AG09309 (cell line): ENCODE data around the gene ATF7IP.
"Not testable (repeated sequence)": the region's sequence is repeated elsewhere in the genome, so short reads cannot be mapped to it uniquely, and the experiment has no call there.

Experiments used
- DNase-seq: peaks from one replicate; pipeline ENCODE4 v3.0.0-alpha.2; 2010; ENCODE audit warnings: low read depth
- H3K4me3 ChIP-seq: 2 replicates; pipeline ENCODE4 v1.5.1; 2011; ENCODE audit warnings: mild to moderate bottlenecking, low read depth, low read length, moderate library complexity; ENCODE audit not compliant: control insufficient read depth
- TF ChIP-seq, protein P1 (sequence below): IDR thresholded peaks from 2 replicates; pipeline ENCODE4 v1.5.1; 2011; ENCODE audit warnings: mild to moderate bottlenecking, low read depth, low read length, inconsistent platforms; ENCODE audit not compliant: insufficient read depth, control insufficient read depth; ENCODE audit errors: missing control alignments

Gene ATF7IP

DNA sequence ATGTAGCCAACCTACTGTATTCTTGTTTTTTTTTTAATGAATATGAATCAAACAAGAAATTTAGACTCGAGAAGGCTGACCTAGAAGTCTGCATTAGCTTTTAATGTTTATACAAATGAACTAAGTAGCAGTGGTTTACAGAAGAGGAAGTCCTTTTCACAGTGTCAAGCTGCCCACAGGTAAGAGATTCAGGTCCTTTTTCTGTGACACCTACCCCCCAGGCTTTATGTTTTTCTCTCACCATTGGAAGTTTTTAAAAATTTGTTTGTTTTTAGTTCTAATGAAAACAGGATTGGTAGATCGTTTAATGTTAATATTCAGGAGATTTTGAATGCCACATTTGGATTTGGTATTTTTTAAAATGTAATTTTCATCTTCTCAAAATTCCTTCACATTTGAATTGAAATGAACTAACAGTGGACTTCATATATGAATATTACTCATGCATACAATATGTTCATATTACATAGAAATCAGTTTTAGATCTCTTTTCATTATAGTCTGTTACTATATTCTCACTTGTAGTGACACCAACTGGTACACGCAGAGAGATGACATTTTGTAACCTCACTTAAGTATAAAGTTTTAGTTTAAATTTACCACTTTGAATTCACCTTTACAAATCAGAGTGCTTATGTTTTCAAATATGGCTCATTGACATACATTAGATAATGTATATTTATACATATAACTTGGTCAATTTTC is 29.7 kb downstream of the ATF7IP start:
- TF ChIP-seq, protein P1, sequence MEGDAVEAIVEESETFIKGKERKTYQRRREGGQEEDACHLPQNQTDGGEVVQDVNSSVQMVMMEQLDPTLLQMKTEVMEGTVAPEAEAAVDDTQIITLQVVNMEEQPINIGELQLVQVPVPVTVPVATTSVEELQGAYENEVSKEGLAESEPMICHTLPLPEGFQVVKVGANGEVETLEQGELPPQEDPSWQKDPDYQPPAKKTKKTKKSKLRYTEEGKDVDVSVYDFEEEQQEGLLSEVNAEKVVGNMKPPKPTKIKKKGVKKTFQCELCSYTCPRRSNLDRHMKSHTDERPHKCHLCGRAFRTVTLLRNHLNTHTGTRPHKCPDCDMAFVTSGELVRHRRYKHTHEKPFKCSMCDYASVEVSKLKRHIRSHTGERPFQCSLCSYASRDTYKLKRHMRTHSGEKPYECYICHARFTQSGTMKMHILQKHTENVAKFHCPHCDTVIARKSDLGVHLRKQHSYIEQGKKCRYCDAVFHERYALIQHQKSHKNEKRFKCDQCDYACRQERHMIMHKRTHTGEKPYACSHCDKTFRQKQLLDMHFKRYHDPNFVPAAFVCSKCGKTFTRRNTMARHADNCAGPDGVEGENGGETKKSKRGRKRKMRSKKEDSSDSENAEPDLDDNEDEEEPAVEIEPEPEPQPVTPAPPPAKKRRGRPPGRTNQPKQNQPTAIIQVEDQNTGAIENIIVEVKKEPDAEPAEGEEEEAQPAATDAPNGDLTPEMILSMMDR = no peak
- DNase-seq = no peak
- no peak overlapping the region for H3K4me3 ChIP-seq

DNA sequence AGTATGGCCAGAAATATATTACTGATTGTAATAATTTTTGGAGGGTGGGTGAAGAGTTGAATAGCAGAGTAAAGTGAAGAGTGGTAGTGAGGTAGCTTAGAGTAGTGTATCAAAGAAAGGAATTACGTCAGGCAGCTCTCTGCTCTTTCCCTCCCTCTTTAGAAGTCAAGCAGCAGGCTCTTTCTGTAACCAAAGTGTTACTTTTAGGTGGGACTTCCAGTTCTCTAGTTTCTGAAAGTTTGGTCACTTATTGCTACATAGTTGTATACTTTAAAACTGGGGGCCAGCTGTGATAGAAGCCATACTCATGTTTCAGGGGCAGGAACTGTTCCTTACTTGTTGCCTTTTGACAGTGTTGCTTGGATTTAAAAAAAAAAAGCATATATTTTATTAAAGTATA is 30.6 kb downstream of the ATF7IP start:
- no peak overlapping the region for H3K4me3 ChIP-seq
- DNase-seq = no peak
- TF ChIP-seq, protein P1 = no peak

DNA sequence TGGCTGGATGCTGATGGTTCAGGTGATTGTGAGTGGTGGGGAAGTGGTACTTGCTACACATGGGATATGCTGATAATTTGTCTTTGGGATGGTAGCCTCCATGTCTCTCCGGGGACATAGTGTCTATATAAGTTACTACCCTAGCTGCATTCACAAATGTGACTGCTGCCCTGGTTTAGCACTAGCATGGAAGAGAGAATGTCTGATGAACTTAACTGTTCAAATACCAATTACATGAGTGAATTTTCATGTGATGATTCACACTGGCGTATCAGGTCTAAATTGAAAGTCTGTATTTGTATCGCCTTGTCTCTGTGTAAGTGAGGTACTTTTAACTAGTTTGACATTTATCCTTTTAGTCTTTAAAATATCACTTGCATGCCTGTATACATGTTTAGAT is 34.4 kb downstream of the ATF7IP start:
- TF ChIP-seq, protein P1 = no peak
- no peak for DNase-seq
- no peak overlapping the region for H3K4me3 ChIP-seq

DNA sequence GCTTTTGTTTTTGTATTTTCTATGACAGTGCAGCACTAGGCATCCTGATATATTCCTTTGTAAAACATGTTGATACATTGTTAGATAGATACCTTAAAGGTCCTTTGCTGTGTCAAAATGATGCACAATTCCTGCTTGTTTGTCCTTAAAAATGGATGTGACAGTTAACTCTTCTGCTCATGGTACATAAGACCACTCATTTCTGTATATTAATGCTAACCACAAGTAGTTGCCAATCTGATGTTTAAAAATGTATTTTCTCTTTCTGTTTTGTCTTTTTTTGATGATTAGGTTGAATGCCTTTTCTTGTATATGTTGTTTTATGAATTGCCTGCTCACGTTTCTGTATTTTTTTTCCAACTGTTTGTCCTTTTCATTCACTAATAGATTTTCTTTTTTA is 35.1 kb downstream of the ATF7IP start:
- H3K4me3 ChIP-seq = no peak overlapping the region
- no peak for DNase-seq
- TF ChIP-seq, protein P1 = no peak

DNA sequence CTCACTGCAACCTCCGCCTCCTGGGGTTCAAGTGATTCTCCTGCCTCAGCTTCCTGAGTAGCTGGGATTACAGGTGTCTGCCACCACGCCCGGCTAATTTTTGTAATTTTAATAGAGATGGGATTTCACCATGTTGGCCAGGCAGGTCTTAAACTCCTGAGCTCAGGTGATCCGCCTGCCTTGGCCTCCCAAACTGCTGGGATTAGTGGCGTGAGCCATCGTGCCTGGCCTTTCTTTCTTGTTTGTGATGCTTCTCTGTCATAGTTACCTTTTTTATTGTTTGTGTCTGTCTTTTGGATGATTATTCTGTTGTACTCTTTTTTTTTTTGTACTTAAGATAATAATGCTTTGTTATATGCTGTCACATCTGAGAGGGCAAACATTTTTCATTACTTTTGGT is 35.8 kb downstream of the ATF7IP start:
- DNase-seq, H3K4me3 ChIP-seq: not testable (repeated sequence)

DNA sequence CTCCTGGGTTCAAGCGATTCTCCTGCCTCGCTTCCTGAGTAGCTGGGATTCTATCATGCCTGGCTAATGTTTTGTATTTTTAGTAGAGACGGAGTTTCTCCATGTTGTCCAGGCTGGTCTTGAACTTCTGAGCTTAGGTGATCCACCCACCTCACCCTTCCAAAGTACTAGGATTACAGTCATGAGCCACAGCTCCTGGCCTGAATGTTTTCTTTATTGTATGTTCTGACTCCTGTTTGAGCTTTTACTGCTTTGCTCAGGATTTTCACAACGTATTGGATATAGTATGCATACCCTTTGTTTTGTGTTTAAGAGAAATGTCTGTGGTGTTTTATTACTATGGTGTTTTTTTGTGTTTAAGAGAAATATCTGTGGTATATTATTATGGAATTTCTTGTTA is 37.2 kb downstream of the ATF7IP start:
- DNase-seq = no peak
- H3K4me3 ChIP-seq = no peak overlapping the region
- TF ChIP-seq, protein P1 = no peak

DNA sequence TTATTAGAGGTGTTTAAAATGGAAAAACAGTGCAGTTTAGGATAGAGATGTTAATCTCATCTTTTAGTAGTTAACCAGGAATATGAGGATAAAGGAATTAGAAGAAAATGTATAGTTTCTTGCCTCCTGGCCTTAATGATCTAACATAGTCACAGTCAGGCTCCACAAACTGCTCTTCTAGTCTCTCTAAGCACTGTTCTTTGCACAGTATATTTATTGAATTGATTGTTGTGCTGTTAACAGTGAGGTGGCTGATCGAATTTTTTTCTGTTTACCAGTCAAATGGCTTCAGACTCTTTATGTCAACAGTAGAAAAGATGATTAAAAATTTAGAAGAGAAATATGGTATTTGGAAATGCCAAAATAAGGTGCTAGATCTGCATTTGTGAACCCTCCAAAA is 37.8 kb downstream of the ATF7IP start:
- DNase-seq = no peak
- TF ChIP-seq, protein P1 = no peak
- no peak overlapping the region for H3K4me3 ChIP-seq
